NCI-H748 treated with DMSO at 0.1 percent for 48 hours (cell line): ENCODE data around the gene RSPO3.
A peak's percentile ranks its signal among the peaks of the same experiment; 100 is the strongest.

Source experiments
- DNase-seq: peaks from one replicate; lab custom pipeline; 2025; lab: John Stamatoyannopoulos, UW

RSPO3 gene

DNA sequence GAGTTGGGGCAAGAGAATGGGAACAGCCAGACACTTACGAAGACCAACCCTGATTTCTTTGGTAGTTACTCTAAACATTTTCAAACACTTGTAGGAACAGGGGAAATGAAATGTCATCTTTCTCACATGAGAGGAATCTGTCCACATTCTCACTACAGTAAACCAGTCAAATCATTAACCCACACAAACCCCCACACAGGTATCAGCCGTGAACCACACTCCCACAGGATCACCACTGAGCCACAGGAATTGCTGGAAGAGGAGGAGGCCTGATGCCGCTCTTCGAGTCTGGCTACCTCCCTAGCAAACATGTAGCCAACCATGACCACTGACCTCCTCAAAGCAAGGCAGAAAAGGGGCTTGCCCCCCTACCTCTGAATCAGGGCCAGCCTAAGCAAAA lies 6.9 kb upstream of the RSPO3 start:
- no peak for DNase-seq

DNA sequence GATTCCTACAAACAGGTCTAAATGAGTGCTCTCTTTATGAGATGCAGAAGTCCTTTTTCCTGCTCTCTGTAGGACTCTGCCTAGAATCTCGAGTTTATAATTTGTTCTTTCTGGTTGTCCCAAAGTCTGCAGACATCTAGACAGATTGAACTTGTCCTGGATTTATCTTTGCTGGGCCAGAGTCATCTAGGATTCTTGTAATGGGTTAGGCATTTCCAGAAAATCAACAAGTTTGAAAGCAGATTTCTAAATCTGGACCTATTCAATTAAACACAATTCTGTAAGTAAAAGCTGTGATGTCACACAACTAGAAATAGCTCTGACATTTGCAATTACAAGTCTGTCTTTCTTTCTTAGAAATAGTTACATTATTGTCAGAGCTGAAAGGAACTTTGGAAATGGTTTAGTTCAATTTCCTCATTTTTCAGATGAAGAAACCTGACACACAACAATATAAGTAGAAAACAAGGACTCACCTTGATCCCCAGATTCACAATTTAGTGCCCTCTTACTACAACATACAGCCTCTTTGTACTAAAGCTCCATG lies 4.2 kb upstream of the RSPO3 start:
- no peak for DNase-seq

DNA sequence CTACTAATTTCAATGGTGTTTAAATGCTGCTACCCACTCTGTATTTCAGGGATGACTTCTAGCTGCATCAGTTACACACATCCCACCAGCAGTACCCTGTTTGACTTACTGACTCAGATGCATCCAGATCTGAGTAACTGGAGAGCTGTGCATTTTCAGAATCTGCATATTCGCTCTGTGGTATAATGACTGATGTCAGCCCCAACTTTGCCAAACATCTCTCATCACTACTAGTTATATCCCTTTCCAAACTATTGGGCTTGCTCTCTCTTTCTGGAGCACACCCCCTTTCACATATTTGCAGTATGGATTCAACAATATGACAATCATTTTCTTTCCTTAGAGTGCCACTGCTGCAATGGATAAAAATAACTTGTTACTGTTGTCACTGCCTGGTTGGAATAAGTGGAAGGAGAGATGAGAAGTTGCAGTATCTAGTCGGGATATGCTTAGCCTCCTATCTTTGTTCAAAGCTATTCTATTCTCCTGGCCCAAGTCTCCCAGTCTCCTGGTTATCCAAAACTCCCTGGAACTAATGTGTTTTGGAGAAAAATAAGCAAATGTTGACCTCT lies 3.3 kb upstream of the RSPO3 start:
- no peak for DNase-seq

DNA sequence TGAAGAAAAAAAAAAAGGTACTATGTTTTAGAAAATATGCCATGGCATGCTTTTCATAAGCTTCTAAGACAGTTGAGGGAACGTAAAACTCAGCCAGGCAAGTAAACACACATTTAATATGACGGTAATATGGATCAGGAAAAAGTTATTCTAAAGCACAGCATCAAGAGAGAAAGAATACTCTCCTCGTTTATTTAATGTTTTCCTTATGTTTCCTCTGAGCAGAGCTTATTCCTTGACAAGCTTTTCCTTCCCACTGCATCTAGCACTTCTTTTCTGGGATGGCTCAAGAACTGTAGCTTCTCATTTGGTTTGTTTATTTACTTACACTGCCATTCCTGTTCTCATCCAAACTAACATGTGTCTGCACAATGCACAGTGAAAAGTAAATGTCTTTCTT lies 2.7 kb upstream of the RSPO3 start:
- DNase-seq: no peak

DNA sequence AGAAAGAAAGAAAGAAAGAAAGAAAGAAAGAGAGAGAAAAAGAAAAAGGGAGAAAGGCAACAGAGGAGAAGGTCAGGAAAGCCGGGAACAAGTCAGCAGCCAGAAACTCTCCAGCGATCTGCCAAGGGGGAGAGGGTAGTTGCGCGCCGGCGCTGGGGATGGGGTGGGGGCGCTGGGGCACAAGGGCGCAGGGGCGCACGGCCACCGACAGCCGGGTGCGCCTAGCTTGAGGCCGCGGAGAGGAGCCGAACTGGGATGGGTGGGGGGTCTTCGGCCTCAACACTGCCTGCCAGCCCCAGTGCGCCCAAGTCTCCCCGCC lies 533 bp upstream of the RSPO3 start:
- DNase-seq: no peak

DNA sequence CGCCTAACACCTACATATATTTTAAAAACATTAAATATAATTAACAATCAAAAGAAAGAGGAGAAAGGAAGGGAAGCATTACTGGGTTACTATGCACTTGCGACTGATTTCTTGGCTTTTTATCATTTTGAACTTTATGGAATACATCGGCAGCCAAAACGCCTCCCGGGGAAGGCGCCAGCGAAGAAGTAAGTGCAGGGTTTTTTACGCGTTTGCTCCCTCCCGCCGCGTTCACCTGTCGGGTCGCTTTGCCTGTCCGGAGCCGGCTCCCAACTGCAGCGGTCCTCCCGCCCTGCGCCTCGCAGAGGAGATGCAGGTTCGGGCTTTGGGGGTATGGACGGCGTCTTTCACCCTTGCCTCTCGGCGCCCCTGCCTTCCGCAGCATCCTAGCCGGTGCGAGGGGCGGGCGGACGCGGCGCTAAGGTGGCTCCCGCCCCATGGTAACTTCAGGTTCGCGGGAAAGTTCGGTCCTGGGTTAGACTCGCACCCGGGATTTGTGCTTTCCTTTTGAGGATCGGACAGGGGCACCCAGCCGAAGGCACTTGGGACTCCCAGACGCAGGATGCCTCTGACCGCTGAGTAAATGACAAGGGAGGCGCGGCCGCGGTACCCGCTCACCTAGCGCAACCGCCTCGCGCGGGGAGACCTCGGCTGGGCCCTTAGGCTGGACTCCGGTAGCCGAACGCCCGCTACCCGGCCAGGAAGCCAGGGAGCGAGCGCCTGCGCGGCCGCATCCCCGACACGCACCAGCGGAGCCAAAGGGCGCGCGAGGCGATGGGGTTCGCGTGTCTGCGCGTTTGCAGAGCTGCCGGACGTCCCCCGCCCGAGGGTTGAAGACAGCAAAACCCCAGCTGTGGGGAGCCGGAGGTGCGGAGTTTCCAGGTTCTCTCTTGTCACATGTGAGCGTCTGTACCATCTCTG lies 891 bp downstream of the RSPO3 start:
- peak; percentile 34 for DNase-seq

DNA sequence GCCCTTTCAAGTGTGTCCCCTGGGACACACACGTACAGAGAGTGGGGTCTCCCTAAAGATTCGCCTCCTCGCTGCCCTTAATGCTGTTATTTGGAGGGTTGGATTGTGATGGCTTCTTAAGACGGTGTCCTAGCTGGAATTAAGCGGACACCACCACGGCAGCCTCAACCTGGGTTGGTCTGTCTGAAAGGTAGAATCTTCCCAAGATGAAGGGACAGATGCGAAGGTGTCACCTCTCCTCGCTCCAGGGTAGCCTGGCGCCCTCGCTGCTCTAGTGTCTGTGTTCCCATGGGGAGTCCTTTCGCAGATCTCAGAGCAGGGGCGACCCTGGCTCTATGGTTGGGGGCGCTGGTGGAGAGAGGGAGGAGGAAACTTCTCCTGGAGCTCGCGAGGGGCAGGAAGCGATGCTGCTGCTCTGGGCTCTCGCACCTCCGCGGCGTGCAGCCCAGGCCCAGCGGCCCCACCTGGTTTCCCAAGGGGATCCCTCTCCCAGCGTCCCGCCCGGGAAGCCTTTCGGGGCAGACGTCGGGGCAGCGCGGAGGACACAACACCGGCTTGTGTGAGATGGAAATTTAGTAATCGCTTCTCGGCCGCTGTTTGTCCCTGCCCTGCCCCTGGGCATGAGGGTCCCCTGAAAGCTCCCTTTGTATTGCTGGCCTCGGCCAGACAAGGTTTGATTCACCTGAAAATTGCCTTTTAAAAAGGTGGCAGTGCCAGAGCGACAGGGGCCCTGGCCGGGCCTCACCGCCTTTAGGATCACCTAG lies 1.7 kb downstream of the RSPO3 start:
- DNase-seq: no peak

DNA sequence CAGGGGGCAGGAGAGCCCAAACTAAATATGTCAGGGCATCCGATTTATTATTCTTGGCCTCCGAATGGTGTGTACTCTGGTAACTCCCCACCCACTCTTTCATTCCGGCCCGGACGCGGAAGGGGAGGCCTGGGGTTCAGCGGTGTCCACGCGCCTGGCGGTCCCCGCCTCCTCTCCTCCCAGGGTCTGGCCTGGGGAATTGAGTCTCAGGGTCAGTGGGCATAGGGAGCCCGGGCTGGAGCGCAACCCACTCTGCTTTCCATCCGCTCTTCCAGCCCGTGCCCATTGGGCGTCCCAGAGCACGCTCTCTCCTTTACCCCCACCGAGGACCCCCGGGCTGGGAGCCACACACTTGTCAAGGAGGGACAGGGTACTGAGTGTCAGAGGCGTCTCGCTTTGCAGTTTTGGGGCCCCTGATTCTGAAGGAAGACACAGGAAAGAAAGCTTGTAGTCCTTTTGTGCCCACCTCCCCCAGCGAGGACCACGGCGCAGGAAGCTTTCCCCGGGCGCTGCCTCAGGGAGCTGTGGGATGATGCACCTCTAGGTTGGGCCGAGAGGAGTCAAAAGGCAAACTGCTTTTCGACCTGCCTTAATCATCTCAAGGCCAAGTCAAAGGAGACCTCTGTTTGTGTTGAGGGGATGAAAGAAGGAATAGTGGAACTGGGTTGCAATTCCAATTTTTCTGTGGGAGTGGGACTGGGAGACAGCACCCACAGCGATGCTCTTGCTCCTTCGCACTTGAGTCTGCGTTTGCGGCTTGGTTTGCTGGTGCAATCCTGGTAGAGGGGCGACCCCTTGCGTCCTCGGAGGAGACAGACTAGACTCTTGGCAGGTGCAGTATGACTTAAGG lies 2.5 kb downstream of the RSPO3 start:
- DNase-seq: peak; percentile 72

DNA sequence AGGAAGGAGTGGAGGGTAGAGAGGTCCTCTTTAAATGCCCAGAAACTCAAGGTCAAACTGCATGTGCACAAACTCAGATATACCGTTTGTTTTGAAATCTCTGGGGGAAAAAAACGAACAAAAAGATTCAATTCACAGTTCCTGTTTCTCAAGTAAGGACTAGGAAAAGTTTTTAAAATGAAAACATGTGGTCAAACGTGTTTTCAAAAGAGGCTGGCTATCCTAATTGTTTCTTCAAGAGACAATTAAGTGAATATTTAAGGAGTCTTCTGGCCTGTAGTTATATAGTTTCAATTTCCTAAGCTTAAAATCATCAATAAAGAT lies 3.1 kb downstream of the RSPO3 start:
- DNase-seq: no peak

DNA sequence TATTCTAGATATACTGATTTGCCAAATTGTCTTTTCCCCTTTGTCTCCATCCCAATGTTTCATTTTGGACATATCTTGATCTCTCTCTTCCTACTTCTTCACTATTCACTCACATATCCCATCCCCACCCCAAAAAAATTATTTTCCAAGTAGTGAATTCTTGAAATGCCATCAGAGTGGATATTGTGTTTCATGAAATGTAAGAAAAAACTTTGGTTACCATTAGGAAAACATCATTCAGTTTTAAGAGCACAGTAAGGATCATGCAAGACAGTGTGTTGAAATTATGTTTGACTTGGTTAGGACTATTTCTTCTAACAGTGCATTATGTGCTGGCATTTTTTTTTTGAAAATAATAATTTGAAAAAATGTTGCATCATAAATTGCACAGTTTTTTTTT lies 5.7 kb downstream of the RSPO3 start:
- DNase-seq: no peak

DNA sequence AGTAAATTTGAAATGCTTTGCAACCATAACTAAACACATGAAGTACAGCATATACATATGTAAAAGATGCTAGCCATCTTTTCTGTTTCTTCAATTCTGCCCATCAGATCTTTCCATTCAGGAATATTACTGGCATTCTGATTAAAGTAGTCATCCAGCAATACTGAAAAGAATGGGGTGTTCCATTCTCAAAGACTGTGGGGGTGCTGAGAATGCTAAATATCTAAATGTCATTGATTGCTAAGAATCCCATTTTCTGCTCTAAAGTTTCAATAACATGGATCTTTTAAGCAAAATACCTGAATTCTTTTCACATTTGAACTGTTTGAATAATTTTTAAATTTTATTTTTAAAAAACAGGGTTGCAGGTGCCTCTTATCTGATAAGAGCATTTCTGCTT lies 6.2 kb downstream of the RSPO3 start:
- DNase-seq: no peak

DNA sequence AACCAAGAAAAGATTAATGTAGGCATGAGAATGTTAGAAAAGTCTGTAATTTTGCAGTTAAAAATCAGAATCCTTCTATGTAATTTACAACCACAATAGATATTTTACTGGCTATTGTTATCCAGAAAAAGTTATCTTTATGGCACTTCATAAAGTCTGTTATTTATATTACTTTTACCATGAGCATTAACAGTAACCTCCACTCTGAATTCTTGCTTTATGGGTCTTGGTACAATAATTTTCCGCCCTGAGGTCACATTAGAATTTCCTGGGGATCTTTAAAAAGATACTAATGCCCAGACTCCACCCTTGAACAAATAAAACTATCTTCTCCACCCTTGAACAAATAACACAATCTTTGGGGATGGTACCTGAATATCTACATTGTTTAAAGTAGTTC lies 9.6 kb downstream of the RSPO3 start:
- DNase-seq: no peak

DNA sequence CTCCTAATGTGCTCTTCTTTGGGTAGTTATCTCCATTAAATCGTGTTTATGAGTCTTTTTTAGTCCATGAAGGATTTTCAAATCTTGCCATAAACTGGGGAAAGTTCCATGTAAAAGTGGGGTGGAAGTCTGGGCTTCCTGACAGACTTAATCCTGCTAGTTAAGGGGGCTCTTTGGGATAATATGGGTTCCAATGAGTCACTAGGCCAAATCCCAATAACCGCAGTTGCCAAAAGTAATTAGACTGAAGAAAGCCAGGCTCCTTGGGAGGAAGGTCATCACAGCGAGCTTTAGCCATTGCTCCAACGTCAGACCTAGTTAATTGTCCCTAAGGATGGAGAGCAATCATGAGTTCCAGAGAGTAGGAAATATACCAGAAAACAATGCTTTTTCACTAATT lies 10.8 kb downstream of the RSPO3 start:
- DNase-seq: no peak

DNA sequence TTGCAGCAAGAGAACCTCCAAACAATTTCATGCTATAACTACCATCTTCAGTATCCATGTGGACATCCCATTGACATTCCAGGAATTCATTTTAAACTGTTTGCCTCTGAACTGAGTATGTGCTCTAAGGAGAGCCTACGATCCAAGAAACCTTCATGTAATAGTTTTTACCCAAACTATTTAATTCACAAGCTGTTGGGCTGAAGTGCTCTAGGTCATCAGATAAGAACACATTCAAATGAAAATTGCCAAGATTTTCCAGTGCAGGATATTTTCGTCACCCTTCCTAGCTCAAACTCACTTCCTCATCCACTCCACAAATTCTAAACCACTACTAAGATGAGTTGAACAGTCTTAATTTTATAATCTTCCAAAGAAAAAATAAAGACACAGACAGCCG lies 12.8 kb downstream of the RSPO3 start:
- DNase-seq: no peak

DNA sequence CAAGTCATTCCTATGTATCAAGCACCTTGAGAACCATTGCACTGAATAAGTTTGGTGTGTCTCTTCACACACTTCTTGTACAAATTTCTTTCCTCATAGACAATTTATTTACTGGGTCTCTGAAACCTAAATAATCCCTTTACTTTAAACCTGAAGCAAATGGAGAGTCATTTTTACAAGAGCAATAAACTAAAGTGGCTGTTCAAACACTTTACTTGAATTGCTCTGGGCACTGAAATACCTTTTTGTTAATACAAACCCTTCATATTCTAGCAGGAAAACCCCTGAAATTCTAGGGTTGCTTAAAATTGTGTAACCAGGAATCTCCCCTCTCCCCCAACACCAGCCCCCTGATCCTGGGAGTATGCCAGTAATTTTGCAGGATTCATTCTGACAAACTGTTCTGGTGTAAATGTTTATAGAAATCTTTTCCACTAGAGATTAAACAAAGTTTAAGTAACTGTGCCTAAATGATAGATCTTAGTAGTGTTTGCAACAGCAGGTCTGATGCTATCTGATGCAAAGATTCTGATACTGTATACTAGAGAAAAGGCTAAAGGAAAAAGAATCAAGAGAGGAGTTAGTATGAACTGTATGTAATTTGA lies 13.4 kb downstream of the RSPO3 start:
- DNase-seq: no peak

DNA sequence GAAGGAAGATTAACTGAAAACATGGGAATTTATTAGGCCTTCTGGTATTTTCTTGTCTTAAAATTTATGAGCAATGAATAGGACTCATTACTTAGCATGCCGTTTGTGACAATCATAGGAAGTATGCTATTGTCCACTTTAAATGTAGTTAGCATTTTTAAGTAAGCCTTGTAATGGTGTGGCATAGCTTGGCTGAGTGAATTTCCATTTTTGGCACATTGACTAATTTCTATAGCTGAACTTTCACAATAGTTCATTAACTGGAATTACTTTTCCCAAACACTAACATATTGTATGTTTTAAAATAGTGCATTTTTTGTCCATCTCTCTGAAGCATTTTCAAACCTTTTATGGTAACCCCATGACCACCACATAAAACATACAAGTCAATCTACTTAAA lies 15.7 kb downstream of the RSPO3 start:
- DNase-seq: no peak

DNA sequence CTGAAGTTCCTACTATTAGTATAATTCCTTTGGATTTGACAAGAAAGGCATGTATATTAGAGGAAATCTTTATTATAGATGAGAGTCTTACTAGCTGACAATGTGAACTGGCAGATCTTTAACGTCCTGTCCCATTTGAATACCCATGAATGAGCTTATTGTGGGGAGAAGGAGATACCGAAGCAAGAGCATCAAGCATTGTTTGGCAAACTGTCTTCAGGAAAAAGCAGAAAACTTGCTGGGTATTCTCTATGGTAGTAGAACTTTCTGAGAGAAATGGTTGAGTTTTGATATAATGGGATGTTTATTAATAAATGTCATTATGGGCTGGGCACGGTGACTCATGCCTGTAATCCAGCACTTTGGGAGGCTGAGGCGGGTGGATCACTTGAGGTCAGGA lies 18.3 kb downstream of the RSPO3 start:
- DNase-seq: no peak

DNA sequence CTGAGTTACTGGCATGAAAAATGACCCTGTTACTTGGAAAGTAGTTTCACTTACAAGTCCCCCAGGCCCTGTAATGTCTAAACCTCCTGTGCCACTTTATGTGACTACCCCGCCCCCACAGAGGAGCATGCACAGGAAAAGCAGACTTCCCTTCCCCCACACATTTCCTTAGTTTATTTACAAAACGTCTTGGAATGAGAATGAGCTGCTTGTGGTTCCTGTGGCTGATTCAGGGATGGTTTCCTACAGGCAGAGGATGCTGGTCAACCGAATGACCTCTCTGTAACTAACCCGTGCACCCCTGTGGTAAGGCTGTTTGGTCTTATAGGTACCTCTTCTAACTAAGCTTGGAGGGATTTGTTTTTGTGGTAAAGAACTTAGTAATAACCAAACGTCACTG lies 28.5 kb downstream of the RSPO3 start:
- no peak for DNase-seq

DNA sequence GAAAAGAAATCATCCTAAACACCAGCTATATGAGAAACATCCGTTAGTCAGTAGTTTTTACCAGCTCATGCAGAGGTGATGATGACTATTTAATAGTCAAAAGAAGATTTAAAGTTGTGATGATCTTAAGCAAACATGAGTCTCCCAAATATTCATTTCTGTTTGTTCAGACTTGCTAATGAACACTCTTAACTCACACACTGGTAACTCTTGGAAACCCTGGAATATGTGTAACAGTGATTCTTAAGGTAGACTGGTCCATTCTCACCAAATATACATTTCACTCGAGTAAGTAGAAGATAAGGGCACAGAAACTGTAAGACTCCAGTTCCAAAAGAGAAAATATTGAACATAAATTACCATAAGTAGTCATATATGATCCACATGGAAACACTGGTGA lies 29.1 kb downstream of the RSPO3 start:
- no peak for DNase-seq

DNA sequence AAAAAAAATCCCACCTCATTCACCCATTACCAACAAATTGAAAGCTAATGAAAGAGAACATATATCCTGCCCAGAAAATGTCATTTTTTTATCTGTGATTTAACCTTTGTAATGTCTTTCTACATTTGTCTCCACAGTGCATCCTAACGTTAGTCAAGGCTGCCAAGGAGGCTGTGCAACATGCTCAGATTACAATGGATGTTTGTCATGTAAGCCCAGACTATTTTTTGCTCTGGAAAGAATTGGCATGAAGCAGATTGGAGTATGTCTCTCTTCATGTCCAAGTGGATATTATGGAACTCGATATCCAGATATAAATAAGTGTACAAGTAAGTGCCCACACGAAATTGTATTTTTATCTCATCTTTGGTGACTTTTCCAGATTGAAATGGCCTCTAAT lies 30.0 kb downstream of the RSPO3 start:
- no peak for DNase-seq

DNA sequence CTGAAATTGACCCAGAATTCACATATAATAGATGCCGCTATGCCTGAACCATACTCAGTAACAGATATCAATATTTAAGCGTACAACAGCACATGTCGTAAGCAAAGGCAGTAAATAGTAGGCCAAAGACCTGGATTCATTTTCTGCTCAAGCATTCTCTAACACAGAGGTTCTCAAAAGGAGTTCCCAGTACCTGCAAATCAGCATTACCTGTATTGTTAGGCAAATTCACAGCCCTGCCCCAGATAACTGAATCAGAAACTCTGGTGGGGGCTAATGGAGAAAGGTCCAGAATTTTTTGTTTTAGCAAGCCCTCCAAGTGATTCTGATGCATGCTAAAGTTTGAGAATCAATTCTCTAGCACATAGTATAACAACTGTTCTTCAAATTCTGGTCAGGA lies 36.0 kb downstream of the RSPO3 start:
- no peak for DNase-seq

DNA sequence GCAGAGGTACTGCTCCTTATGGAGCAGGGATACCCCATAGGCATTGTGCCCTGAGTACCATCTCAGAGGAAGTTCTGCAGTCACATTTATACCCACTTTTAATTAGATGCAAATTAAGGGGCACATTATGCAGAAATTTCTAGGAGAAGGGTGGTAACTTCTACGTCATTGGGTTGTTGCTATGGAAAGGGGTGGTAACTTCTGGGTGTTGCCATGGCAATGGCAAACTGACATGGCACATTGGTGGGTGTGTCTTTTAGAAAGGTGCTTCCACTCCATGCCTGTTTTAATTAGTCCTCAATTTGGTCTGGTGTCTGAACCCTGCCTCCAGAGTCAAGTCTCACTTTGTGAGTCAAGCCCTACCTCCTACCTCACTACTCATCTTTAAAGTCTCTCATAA lies 42.0 kb downstream of the RSPO3 start:
- DNase-seq: no peak
